ENCODE measurements around the gene DENND4A.

- no peak for TF ChIP-seq CTCF (conservative IDR thresholded peaks at IDR 0.05; ENCODE audit: low read depth, low read length)
- no peak for TF ChIP-seq EZH2 (IDR thresholded peaks at IDR 0.05; ENCODE audit: borderline replicate concordance, low read depth, low read length, poor library complexity, severe bottlenecking)
Measured at GRCh38 chr15:65630760-65631159, 161.3 kb downstream of the DENND4A start.

Measured in A673 (cell line).